ENCODE measurements around the gene CFAP410. TPM values are rescaled to one million over a fixed set of nuclear protein-coding genes. Genes with fewer than 3 reads are reported as not detected.

Gene CFAP410
- total and polyA plus RNA-seq, 2 of the 8 experiments (the other 6 are each of a cell fraction or from before 2014, with no cell fraction given) = 10.6 to 12.0 TPM

DNA sequence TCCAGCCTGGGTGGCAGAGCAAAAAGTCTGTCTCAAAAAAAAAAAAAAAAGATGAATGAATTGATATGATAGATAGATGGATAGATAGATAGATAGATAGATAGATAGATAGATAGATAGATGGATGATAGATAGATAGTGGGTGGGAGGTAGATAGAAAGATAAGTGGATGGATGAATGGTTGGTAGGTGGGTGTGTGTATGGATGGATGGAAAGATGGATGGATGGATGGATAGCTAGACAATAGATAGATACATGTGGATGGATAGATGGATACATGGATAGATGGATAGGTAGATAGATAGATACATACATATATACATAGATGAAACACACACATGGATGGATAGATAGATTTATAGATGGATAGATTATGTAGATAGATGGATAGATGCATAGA, 42.7 kb upstream of the CFAP410 start:
- no peak overlapping the region for H4K91ac ChIP-seq (replicated peaks; ENCODE audit: insufficient read length, low read length)
- H3K4me3 ChIP-seq (ENCODE audit: extremely low read depth in 1 of 4, insufficient read depth in 2 of 4, low read depth in 3 of 4, low read length in 4 of 4) = no peak overlapping the region
- H3K14ac ChIP-seq (ENCODE audit: insufficient read length) = no peak overlapping the region
- no peaks in the 10 kb centered on the region for H4K20me1 ChIP-seq (replicated peaks in 1 of 2; ENCODE audit: control insufficient read depth in 1 of 2, insufficient read depth in 2 of 2, low read length in 2 of 2)
- H2BK20ac ChIP-seq (ENCODE audit: low read length) = no peak overlapping the region
- no peak overlapping the region for H3K27ac ChIP-seq (ENCODE audit: low read depth, low read length)
- FAIRE-seq (no peak), DNase-seq (ENCODE audit: low read depth in 1 of 2, low spot score in 2 of 2) (no peak)
- H3K4me2 ChIP-seq (ENCODE audit: insufficient read depth in 1 of 2, low read depth in 2 of 2, low read length in 2 of 2) = no peak overlapping the region
- no peak overlapping the region for H3K23ac ChIP-seq (ENCODE audit: insufficient read length)
- no peak overlapping the region for H2AFZ ChIP-seq (ENCODE audit: low read length)
- H3K4ac ChIP-seq (replicated peaks; ENCODE audit: insufficient read length, low read depth, low read length) = no peak overlapping the region
- CTCF ChIA-PET (ENCODE audit: partially characterized antibody) = no interaction called here
- no peaks in the 10 kb centered on the region for H3K79me1 ChIP-seq (ENCODE audit: low read depth, low read length)
- no peak overlapping the region for H2BK12ac ChIP-seq (ENCODE audit: low read depth, low read length)
- H2AK5ac ChIP-seq (ENCODE audit: low read depth, low read length) = no peak overlapping the region
- H4K8ac ChIP-seq (ENCODE audit: extremely low read depth, insufficient read depth, low read length) = no peak overlapping the region
- H3K4me1 ChIP-seq (replicated peaks in 1 of 4; ENCODE audit: control insufficient read depth in 3 of 4, insufficient read depth in 4 of 4, low read length in 3 of 4) = peaks cover 0 to 9% (median 2%) of the 10 kb centered on the region in 4 experiments; a peak in 2 of 7 replicates
- peaks cover 3 to 4% of the 10 kb centered on the region in 2 experiments; a peak in 1 of 4 replicates for H3K9me3 ChIP-seq (ENCODE audit: insufficient read depth in 2 of 2, low read depth in 1 of 2, low read length in 1 of 2)
- no peak overlapping the region for H2BK15ac ChIP-seq (ENCODE audit: low read length)
- H4K5ac ChIP-seq (ENCODE audit: insufficient read length, low read depth, low read length) = no peak overlapping the region
- no peak overlapping the region for H3K18ac ChIP-seq (ENCODE audit: extremely low read depth, low read length)
- no peaks in the 10 kb centered on the region for H3K36me3 ChIP-seq (ENCODE audit: control insufficient read depth in 2 of 4, insufficient read depth in 4 of 4, low read length in 3 of 4)
- no peak overlapping the region for H2BK120ac ChIP-seq (replicated peaks; ENCODE audit: low read depth, low read length)
- H3K23me2 ChIP-seq (ENCODE audit: low read depth, low read length) = peaks cover 2% of the 10 kb centered on the region; the same call in 1 of the 2 replicates
- H3K27me3 ChIP-seq (replicated peaks in 1 of 4; ENCODE audit: control insufficient read depth in 3 of 4, extremely low read depth in 1 of 4, insufficient read depth in 3 of 4, low read length in 3 of 4) = no peaks in the 10 kb centered on the region; a peak in 1 of 7 replicates
- H3K56ac ChIP-seq (replicated peaks; ENCODE audit: insufficient read length, low read depth, low read length) = no peak overlapping the region
- H2BK5ac ChIP-seq (ENCODE audit: low read depth, low read length) = no peak overlapping the region
- no peak overlapping the region for H3K9ac ChIP-seq (replicated peaks in 1 of 4; ENCODE audit: extremely low read depth in 1 of 4, low read depth in 3 of 4, low read length in 3 of 4)
- POLR2A ChIA-PET (ENCODE audit: partially characterized antibody) = no interaction called here
- H3K79me2 ChIP-seq (ENCODE audit: control insufficient read depth in 1 of 2, insufficient read depth in 2 of 2, low read length in 2 of 2) = no peaks in the 10 kb centered on the region
- TF ChIP-seq CTBP2 (IDR thresholded peaks at IDR 0.05; ENCODE audit: borderline replicate concordance, insufficient read depth, insufficient read length, low read length) = no peak
- TF ChIP-seq TAF1 (IDR thresholded peaks at IDR 0.05; ENCODE audit: low read depth, low read length) = no peak
- no peak for TF ChIP-seq ZNF274 (IDR thresholded peaks at IDR 0.05; ENCODE audit: borderline replicate concordance, extremely low read depth, low read length)
- TF ChIP-seq USF2 (IDR thresholded peaks at IDR 0.05; ENCODE audit: low read length) = no peak
- TF ChIP-seq, protein P1, sequence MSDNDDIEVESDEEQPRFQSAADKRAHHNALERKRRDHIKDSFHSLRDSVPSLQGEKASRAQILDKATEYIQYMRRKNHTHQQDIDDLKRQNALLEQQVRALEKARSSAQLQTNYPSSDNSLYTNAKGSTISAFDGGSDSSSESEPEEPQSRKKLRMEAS (IDR thresholded peaks at IDR 0.05) = no peak
- no peak for TF ChIP-seq BRCA1 (IDR thresholded peaks at IDR 0.05; ENCODE audit: low read depth, low read length)
- TF ChIP-seq NANOG (IDR thresholded peaks at IDR 0.05; ENCODE audit: insufficient read depth, low read depth, low read length, poor library complexity, severe bottlenecking) = no peak
- TF ChIP-seq EGR1 (IDR thresholded peaks at IDR 0.05; ENCODE audit: borderline replicate concordance, low read depth, low read length) = no peak
- TF ChIP-seq SIX5 (IDR thresholded peaks at IDR 0.05; ENCODE audit: low read depth, low read length) = no peak
- TF ChIP-seq SAP30 (IDR thresholded peaks at IDR 0.05; ENCODE audit: insufficient read depth, insufficient replicate concordance, low read length) = no peak
- no peak for TF ChIP-seq RFX5 (IDR thresholded peaks at IDR 0.05; ENCODE audit: borderline replicate concordance, low read depth, low read length)
- no peak for TF ChIP-seq SIN3A (conservative IDR thresholded peaks at IDR 0.05 in 1 of 2, IDR thresholded peaks at IDR 0.05 in 1 of 2; ENCODE audit: low read depth in 1 of 2, low read length in 2 of 2)
- TF ChIP-seq EZH2 (IDR thresholded peaks at IDR 0.05; ENCODE audit: low read depth, low read length, severe bottlenecking) = no peak

Measured in H1 (cell line).